ENCODE data around the gene NRCAM. TPM values are rescaled to one million over a fixed set of nuclear protein-coding genes. Genes with fewer than 3 reads are reported as not detected.

Gene NRCAM
- total RNA-seq, 5 donors from 2014 or later (not counting 1 experiment from before 2014, with no cell fraction given): 3.1 to 10.7 (median 5.0) TPM

DNA sequence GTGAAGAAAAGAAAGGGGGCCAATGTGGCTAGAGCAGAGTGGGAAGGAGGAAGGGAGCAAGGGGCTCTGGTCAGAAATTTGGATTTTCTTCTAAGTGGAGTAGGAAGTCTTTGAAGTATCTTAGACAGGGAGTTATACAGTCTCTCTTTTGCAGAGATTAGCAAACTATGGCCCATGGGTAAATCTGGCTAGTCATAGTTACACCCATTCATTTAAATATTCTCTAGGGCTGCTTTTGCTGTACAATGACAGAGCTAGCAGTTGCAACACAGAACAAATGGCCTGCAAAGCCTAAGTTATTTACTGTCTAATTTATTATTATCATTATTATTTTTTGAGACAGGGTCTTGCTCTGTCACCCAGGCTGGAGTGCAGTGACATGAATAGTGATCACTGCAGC lies 315.6 kb downstream of the NRCAM start:
- Histone ChIP-seq H3K4me3 (ENCODE audit: control insufficient read depth in 1 of 2, extremely low read depth in 1 of 2, low read length in 1 of 2) (no peak overlapping the region), H3K27ac (ENCODE audit: low read length) (no peak overlapping the region), H3K4me1 (ENCODE audit: control insufficient read depth in 1 of 2, extremely low read depth in 1 of 2, insufficient read depth in 2 of 2, low read length in 2 of 2) (peaks cover 2 to 4% of the 10 kb centered on the region in 2 experiments), H3K36me3 (ENCODE audit: control insufficient read depth in 2 of 2, extremely low read depth in 1 of 2, insufficient read depth in 1 of 2, low read length in 1 of 2) (no peaks in the 10 kb centered on the region), H3K9me3 (no peaks in the 10 kb centered on the region), H3K27me3 (replicated peaks in 1 of 2; ENCODE audit: control insufficient read depth in 2 of 2, extremely low read depth in 1 of 2, insufficient read depth in 2 of 2, low read length in 1 of 2) (peaks cover 0 to 3% of the 10 kb centered on the region in 2 experiments)
- POLR2A ChIA-PET: no interaction called here
- Mint-ChIP-seq H3K4me3 (no peak overlapping the region), H3K27ac (no peak overlapping the region), H3K36me3 (no peaks in the 10 kb centered on the region), H3K27me3 (peaks cover 4 to 14% of the 10 kb centered on the region in 2 donors), H3K4me1 (peaks cover 7 to 8% (median 8%) of the 10 kb centered on the region in 3 donors), H3K9me3 (no peaks in the 10 kb centered on the region)
- ATAC-seq (replicated peaks in 1 of 4): no peak
- CTCF ChIA-PET: no interaction called here
- DNase-seq: no peak

DNA sequence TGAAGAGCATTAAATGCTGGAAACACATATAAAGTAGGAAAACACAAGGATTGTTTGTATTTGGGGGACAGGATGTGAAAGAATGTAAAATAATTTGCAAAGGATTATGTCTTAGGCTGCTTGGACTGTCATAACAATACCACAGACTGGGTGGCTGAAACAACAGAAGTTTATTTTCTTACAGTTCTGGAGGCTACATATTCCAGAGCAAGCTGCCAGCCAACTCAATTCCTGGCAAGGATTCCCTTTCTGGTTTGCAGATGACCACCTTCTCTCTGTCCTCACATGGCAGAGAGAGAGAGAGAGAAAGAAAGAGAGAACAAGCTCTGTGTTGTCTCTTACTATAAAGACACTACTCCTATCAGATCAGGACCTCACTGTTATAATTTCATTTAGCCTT lies 317.3 kb downstream of the NRCAM start:
- Mint-ChIP-seq H3K27ac (no peak overlapping the region), H3K27me3 (peaks cover 4 to 14% of the 10 kb centered on the region in 2 donors), H3K36me3 (no peaks in the 10 kb centered on the region), H3K4me3 (no peak overlapping the region), H3K4me1 (peaks cover 16 to 18% (median 17%) of the 10 kb centered on the region in 3 donors), H3K9me3 (no peaks in the 10 kb centered on the region)
- DNase-seq (no peak), ATAC-seq (replicated peaks in 1 of 4) (no peak)
- Histone ChIP-seq H3K4me3 (ENCODE audit: control insufficient read depth in 1 of 2, extremely low read depth in 1 of 2, low read length in 1 of 2) (no peak overlapping the region), H3K9me3 (no peaks in the 10 kb centered on the region), H3K27ac (ENCODE audit: low read length) (no peak overlapping the region), H3K36me3 (ENCODE audit: control insufficient read depth in 2 of 2, extremely low read depth in 1 of 2, insufficient read depth in 1 of 2, low read length in 1 of 2) (no peaks in the 10 kb centered on the region), H3K4me1 (ENCODE audit: control insufficient read depth in 1 of 2, extremely low read depth in 1 of 2, insufficient read depth in 2 of 2, low read length in 2 of 2) (peaks cover 10 to 11% of the 10 kb centered on the region in 2 experiments), H3K27me3 (replicated peaks in 1 of 2; ENCODE audit: control insufficient read depth in 2 of 2, extremely low read depth in 1 of 2, insufficient read depth in 2 of 2, low read length in 1 of 2) (no peaks in the 10 kb centered on the region)
- POLR2A ChIA-PET: no interaction called here
- CTCF ChIA-PET: no interaction called here

DNA sequence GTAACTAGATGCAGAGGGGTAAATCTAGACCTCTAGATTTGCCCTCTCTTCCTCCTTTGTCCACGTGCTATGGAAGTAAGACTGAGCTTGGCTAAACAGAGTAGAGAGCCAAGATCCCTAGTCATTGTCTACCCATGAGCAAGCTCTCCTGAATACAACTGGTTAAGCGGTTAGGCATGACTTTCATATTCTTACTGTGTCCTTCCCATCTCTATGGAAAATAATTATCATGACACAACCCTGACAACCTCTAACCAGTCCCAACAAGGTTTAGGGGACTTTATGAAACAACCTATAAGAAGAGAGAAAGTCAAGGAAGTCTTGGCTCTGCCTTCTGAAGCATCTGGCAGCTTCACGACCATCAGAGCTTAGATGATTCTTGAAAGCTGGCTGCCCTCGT lies 318.2 kb downstream of the NRCAM start:
- ChIA-PET POLR2A (no interaction called here), CTCF (interaction anchor here in 1 of 2 donors (0.6 kb wide), 1 partner anchor 94 kb away, joined by 3 read pairs; no protein-coding TSS in a partner anchor)
- Histone ChIP-seq H3K27ac (ENCODE audit: low read length) (no peak overlapping the region), H3K36me3 (ENCODE audit: control insufficient read depth in 2 of 2, extremely low read depth in 1 of 2, insufficient read depth in 1 of 2, low read length in 1 of 2) (no peaks in the 10 kb centered on the region), H3K4me1 (ENCODE audit: control insufficient read depth in 1 of 2, extremely low read depth in 1 of 2, insufficient read depth in 2 of 2, low read length in 2 of 2) (peaks cover 10 to 11% of the 10 kb centered on the region in 2 experiments), H3K9me3 (no peaks in the 10 kb centered on the region), H3K27me3 (replicated peaks in 1 of 2; ENCODE audit: control insufficient read depth in 2 of 2, extremely low read depth in 1 of 2, insufficient read depth in 2 of 2, low read length in 1 of 2) (no peaks in the 10 kb centered on the region), H3K4me3 (ENCODE audit: control insufficient read depth in 1 of 2, extremely low read depth in 1 of 2, low read length in 1 of 2) (no peak overlapping the region)
- 78% methylated on average over 2 of the region's 4 CpGs for WGBS (ENCODE audit: insufficient coverage)
- H3K4me3 Mint-ChIP-seq: no peak overlapping the region
- ATAC-seq (replicated peaks in 1 of 4) (no peak), DNase-seq (no peak)
- no peak overlapping the region for H3K27ac Mint-ChIP-seq
- no peaks in the 10 kb centered on the region for H3K9me3 Mint-ChIP-seq
- H3K4me1 Mint-ChIP-seq: peaks cover 16 to 18% (median 17%) of the 10 kb centered on the region in 3 donors
- peaks cover 3 to 11% of the 10 kb centered on the region in 2 donors for H3K27me3 Mint-ChIP-seq
- no peaks in the 10 kb centered on the region for H3K36me3 Mint-ChIP-seq

DNA sequence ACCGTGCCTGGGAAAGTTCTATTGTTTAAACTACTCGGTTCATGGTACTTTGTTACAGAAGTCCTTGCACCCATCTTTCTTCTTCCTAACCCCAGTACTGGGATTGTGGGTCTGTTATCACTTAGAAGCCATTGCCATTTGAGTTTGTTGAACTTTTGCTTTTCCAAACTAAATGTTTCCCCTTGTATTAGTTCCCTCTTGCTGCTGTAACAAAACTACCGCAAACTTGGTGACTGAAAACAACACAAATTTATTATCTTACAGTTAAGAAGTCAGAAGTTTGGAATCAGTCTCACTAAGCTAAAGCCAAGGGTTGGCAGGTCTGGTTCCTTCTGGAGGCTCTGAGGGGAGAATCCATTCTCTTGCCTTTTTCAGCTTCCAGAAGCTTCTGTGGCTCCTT lies 319.2 kb downstream of the NRCAM start:
- Histone ChIP-seq H3K36me3 (ENCODE audit: control insufficient read depth in 2 of 2, extremely low read depth in 1 of 2, insufficient read depth in 1 of 2, low read length in 1 of 2) (no peaks in the 10 kb centered on the region), H3K27ac (ENCODE audit: low read length) (no peak overlapping the region), H3K4me1 (ENCODE audit: control insufficient read depth in 1 of 2, extremely low read depth in 1 of 2, insufficient read depth in 2 of 2, low read length in 2 of 2) (peaks cover 10 to 11% of the 10 kb centered on the region in 2 experiments), H3K27me3 (replicated peaks in 1 of 2; ENCODE audit: control insufficient read depth in 2 of 2, extremely low read depth in 1 of 2, insufficient read depth in 2 of 2, low read length in 1 of 2) (no peaks in the 10 kb centered on the region), H3K9me3 (no peaks in the 10 kb centered on the region), H3K4me3 (ENCODE audit: control insufficient read depth in 1 of 2, extremely low read depth in 1 of 2, low read length in 1 of 2) (no peak overlapping the region)
- no peak overlapping the region for H3K4me3 Mint-ChIP-seq
- H3K4me1 Mint-ChIP-seq: peaks cover 16 to 18% (median 17%) of the 10 kb centered on the region in 3 donors
- no peak for DNase-seq
- CTCF ChIA-PET: interaction anchor here in 1 of 2 donors (1.2 kb wide), 1 partner anchor 7 kb away, joined by 11 read pairs; no protein-coding TSS in a partner anchor
- no peaks in the 10 kb centered on the region for H3K9me3 Mint-ChIP-seq
- WGBS (ENCODE audit: insufficient coverage): no CpG with 5 or more reads among the region's 3 CpGs
- no peak overlapping the region for H3K27ac Mint-ChIP-seq
- POLR2A ChIA-PET: no interaction called here
- H3K27me3 Mint-ChIP-seq: peaks cover 0 to 10% of the 10 kb centered on the region in 2 donors
- no peak for ATAC-seq (replicated peaks in 1 of 4)
- H3K36me3 Mint-ChIP-seq: no peaks in the 10 kb centered on the region

DNA sequence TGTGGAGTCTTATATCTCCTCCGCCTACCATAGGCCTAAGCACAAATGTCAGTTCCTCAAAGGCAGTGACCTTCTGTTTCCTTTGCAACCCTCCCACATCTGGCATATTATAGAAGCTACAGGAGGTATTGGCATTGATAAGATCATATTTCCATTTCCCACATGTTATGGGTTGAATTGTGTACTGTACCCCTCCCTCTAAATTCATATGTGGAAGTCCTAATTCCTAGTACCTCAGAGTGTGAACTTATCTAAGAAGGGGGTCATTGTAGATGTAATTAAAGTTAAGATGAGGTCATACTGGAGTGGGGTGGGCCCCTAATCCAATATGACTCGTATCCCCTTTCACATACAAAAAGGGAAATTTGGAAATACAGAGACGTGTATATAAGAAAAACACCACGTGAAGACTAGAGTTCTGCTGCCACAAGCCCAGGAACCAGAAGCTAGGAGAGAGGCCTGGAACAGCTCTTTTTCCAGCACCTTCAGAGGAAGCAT lies 320.0 kb downstream of the NRCAM start:
- no CpG with 5 or more reads among the region's 4 CpGs for WGBS (ENCODE audit: insufficient coverage)
- CTCF ChIA-PET: interaction anchor here in 1 of 2 donors (1.2 to 1.6 kb wide), 2 partner anchors 8 to 9 kb away, joined by 5 to 11 read pairs; no protein-coding TSS in a partner anchor
- Histone ChIP-seq H3K4me1 (ENCODE audit: control insufficient read depth in 1 of 2, extremely low read depth in 1 of 2, insufficient read depth in 2 of 2, low read length in 2 of 2) (peaks cover 10 to 11% of the 10 kb centered on the region in 2 experiments), H3K9me3 (no peaks in the 10 kb centered on the region), H3K4me3 (ENCODE audit: control insufficient read depth in 1 of 2, extremely low read depth in 1 of 2, low read length in 1 of 2) (no peak overlapping the region), H3K27ac (ENCODE audit: low read length) (peak overlapping the region; percentile 7), H3K27me3 (replicated peaks in 1 of 2; ENCODE audit: control insufficient read depth in 2 of 2, extremely low read depth in 1 of 2, insufficient read depth in 2 of 2, low read length in 1 of 2) (no peaks in the 10 kb centered on the region), H3K36me3 (ENCODE audit: control insufficient read depth in 2 of 2, extremely low read depth in 1 of 2, insufficient read depth in 1 of 2, low read length in 1 of 2) (no peaks in the 10 kb centered on the region)
- Mint-ChIP-seq H3K27ac (peak overlapping the region; percentile 15 to 58), H3K4me3 (peak overlapping the region in 1 of 3 donors; percentile 33), H3K9me3 (no peaks in the 10 kb centered on the region), H3K27me3 (peaks cover 0 to 10% of the 10 kb centered on the region in 2 donors), H3K36me3 (no peaks in the 10 kb centered on the region), H3K4me1 (peaks cover 16 to 18% (median 17%) of the 10 kb centered on the region in 3 donors)
- no peak for DNase-seq
- ATAC-seq (replicated peaks in 1 of 4): peak in 3 of 4 experiments; percentile 10 to 23 (median 19)
- POLR2A ChIA-PET: interaction anchor here in 1 of 2 donors (0.5 kb wide), 1 partner anchor 158 kb away, joined by 5 read pairs; no protein-coding TSS in a partner anchor

DNA sequence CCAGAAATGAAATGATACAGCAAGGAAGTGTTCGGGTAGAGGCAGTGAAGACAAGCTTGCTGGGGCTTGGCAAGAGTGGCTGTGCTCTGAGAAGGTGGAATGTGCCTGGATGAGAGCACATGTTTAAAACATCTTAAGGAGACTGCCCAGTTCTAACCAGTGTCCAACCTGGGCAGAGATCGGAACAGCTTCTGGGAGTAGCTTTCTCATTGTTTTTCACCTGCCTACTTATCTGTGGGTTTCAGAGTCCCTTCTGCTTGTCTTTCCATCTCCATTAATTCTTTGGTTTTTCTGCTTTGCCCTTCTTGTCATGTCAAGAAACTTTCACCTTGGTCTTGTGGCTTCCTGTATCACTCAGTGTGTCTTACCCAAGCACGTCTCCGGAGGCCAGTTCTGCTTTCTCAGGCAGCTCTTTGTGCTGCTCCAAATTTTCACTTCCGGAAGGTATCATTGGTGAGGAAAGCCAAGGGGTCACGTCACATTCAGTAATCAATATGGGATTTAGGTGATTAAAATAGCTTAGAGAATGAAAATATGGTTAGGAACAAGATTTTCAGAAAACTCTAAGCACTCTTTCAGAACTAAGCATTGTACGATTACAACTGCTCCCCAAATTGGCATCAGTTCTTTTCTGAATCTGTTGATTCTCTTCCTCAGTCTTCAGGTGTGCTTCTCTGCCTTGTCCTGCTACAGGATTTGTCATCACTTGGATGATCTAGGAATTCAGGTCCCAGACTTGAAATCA lies 320.6 kb downstream of the NRCAM start:
- POLR2A ChIA-PET: interaction anchor here in 1 of 2 donors (0.5 kb wide), 1 partner anchor 159 kb away, joined by 5 read pairs; no protein-coding TSS in a partner anchor
- Histone ChIP-seq H3K4me3 (ENCODE audit: control insufficient read depth in 1 of 2, extremely low read depth in 1 of 2, low read length in 1 of 2) (no peak overlapping the region), H3K27ac (ENCODE audit: low read length) (peak overlapping the region; percentile 7), H3K27me3 (replicated peaks in 1 of 2; ENCODE audit: control insufficient read depth in 2 of 2, extremely low read depth in 1 of 2, insufficient read depth in 2 of 2, low read length in 1 of 2) (no peaks in the 10 kb centered on the region), H3K9me3 (no peaks in the 10 kb centered on the region), H3K4me1 (ENCODE audit: control insufficient read depth in 1 of 2, extremely low read depth in 1 of 2, insufficient read depth in 2 of 2, low read length in 2 of 2) (peaks cover 10 to 11% of the 10 kb centered on the region in 2 experiments), H3K36me3 (ENCODE audit: control insufficient read depth in 2 of 2, extremely low read depth in 1 of 2, insufficient read depth in 1 of 2, low read length in 1 of 2) (no peaks in the 10 kb centered on the region)
- peak in 9 of 35 experiments; percentile 1 to 37 (median 10) for DNase-seq
- Mint-ChIP-seq H3K27ac (peak overlapping the region; percentile 15 to 58), H3K36me3 (no peaks in the 10 kb centered on the region), H3K4me3 (peak overlapping the region in 1 of 3 donors; percentile 33), H3K9me3 (no peaks in the 10 kb centered on the region), H3K27me3 (peaks cover 0 to 10% of the 10 kb centered on the region in 2 donors), H3K4me1 (peaks cover 16 to 18% (median 17%) of the 10 kb centered on the region in 3 donors)
- CTCF ChIA-PET: interaction anchor here in 1 of 2 donors (1.2 to 1.6 kb wide), 2 partner anchors 9 to 10 kb away, joined by 5 to 11 read pairs; no protein-coding TSS in a partner anchor
- peak; percentile 60 to 83 (median 79) for ATAC-seq (replicated peaks in 1 of 4)
- 60% methylated on average over 1 of the region's 7 CpGs for WGBS (ENCODE audit: insufficient coverage)

All from T-cell (primary cell).